GM19025 (cell line): ENCODE results near the gene GMPR2.

Experiments used
- ATAC-seq: cut with Tn5 transposase; IDR thresholded peaks from one replicate; pipeline ENCODE4 v1.9.1; 2021; ENCODE audit warnings: mild to moderate bottlenecking, low read depth, moderate library complexity; ENCODE audit not compliant: unreplicated experiment

Gene GMPR2

DNA sequence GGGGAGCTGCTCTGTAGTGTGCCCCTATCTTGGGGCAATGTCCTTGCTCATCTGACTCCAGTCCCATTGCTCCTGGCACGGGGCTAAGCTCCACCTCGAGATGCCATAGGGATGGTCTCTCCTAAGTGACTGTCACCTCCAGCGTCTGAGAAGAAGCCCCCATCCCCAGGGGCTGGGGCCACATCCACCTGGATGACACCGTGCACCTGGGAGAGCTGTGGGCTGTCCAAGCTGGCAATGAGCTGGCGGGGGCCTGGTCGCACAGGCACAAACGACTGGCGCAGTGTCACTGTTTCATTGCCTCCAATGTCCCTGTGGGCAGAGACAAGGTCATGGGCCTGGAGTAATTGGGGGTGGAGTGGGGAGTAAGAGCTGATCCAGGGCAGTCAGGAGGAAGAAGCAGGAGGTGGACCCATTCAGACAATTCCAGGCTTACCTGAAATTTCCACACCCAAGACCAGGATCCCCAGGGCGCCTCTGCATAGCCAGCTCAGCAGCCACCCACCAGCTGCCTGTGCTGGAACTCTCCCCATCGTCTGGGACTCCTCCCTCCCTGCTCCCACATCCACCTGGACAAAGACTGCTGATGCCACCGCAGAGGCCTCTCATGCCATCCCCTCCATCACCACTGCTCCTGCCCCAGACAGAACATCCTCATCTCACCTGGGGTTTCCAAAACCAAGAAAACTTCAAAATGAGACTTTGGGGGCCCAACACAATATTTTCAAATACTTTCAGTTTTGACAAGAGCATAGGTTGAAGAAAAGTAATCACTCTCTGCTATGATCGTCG lies 16.7 kb downstream of the GMPR2 start:
- ATAC-seq = no peak

DNA sequence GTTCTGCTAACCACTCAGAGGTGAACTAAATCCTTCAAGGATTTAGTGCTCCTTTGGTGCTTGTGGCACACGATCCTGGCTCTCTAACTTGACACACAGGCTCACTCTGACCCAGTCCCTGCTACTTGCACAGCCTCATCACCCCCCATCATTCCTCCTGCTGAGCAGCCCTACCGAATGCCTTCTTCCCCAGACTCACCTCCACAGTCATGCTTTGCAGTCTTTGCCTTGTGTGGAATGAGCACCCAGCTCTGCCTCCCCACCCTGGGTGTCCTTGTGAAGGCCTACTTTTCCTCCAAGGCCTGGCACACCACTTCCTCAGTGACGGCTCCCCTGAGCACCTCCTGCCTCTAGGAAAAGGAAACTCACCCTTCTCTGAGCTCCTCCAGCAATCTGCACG lies 17.6 kb downstream of the GMPR2 start:
- no peak for ATAC-seq

DNA sequence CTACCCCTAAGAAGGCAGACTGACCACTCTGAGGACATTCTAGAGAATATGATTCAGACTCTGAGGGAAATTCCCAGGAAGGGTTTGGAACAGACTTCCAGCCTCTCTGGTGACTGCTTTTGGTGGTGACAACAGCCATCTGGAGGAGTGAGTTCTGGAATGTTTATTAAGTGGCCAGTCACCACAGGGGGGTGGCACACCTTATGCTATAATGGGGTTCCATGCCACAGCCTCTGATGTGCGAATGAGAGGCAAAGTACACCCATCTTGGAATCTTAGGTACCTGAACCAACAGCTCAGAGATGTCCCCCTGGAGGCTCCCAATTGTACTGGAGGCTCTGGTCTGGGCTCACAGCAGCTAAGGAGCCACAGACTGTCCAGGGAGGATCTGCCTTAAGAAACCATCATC lies 19.2 kb downstream of the GMPR2 start:
- ATAC-seq = no peak

DNA sequence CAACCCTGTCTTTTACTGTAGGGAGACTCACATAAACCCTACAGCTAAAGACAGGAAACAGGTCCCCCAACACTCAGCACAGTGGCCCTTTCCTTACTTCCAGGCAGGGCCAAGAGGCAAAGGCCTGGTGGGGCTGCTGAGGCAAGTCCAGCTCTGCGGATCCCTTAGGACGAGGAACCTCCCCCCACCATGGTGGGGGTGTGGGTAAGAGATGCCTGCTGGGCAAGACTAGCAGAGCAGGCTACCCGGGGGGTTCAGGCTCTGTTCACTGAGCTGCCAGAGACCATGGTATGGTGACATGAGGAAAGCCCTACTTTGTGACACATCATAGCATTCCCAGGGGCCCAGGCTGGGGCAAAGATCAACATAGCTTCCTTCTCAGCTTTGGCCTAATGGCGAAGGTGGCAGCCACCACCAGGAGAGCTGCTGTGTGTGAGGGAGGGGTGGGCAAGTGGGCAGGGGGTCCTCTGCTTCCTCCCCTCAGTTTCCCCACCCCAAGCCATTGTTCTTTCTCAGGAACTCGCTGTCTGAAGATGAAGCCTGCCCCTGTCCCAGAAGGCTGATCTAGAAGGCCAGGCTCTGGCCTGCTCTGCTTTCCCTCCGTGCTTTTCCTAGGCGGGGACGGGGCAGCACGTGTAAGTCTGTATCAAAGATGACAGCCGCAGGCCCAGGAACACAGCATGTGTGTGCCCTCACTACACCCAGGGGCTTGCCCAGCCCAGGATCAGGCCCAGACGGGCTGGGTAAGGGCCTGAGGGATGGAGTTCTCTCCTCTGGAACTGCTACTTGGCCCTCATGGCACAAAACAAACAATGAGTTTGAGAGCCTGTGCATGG lies 19.8 kb downstream of the GMPR2 start:
- no peak for ATAC-seq

DNA sequence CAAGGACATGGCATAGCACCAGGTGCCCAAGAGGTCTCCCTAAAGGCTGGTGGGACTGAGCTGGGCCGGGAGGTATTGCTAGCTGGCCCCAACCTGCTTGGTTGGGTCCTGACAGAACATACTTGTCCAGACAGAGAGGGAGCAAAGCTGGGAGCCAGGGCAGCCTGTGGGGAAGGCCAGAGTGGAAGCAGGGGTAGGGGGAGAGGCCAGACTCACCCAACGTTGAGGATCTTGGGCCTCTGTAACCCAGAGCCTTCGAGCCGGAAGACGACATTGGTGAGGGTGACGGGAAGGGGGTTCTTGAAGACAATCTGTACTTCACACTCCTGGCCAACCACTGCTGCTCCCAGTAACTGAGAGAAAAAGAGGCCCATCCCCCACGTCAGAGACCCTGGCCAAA lies 21.2 kb downstream of the GMPR2 start:
- ATAC-seq = no peak

DNA sequence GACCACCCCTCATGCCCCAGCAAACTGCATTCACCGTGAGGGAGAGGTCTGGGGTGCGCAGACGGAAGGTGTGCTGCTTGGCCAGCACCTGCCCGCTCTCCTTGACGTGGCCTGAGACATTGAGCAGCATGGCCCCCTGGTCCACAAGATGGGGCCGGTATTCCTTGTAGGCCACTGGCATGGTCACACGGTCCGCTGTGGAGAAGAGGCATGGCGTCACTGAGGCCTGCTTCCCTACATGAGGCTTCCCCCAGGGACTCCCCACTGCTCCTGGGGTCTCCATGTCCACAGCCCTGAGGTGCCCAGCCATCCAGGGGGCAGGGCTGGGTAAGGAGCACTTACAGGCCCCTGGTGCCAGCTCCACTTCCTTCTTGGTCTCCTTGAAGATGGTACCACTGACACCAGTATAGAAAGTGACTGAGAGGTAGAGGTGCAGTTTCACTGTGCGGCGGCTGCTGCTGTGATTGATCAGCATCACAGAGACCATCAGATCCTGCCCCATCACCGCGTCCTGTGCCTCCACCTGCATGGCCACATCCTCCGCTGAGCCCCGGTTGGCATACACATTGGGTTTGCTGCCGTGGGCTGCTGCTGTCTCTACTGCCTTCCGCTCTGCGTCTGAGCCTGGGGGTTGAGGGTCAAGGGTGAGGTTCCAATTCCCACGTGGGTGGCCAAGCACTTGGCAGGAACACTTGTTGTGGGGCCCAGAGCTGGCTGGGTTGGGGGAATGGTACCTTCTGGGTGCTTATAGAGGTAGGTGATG lies 22.1 kb downstream of the GMPR2 start:
- ATAC-seq = no peak

DNA sequence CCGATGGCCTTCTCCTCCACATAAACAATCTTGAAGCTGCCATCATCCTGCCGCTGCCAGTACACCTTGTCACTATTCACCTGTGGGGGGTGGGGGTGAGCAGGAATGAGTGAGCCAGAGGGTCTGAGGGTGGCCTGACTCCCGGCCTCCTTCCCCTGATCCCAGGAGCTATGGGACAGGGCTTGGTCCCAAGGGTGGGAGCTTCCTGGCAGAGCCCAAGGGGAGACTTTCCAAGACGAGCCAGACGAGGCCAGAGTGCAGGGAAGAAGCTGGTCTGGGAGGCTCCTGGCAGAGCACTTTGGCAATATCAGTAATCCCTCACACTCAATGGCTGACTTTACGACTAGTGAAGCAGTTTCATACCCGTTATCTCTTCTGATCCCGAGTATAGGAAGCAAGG lies 22.7 kb downstream of the GMPR2 start:
- ATAC-seq = no peak

DNA sequence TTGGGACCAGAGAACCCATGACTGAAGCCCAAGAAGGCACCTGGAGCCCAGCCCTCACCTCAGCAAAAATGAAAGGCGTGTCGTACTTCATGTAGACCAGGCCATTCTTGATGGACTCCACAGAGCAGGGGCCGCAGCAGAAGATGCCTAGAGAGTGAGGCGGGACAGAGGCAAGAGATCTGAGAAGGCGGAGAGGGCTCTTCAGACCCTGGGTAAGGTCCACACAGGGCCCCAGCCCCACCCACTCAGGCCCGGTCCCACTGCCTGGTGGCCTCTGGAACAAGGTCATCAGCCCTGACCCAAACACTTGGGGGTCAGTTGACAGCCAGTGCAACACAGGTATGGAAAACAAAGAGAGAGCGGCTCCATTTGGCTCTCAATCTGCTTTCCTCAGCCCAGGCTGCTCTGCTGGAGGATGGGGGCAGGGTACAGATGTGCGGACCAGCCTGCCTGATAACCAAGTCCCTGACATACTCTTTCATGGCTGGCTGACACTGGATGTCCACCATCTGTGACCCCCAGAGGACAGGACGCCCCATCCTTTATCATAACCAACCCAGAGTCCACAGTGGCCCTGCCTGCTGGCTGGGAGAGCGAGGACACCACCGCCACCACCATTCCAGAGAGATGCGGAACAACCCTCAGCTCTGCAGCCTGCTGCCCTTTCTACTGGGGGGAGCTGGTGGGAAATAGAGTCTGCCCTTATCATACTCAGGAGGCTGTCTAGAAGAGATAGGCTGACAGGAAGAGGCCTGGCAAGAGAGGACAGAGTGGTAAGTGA lies 23.4 kb downstream of the GMPR2 start:
- no peak for ATAC-seq

DNA sequence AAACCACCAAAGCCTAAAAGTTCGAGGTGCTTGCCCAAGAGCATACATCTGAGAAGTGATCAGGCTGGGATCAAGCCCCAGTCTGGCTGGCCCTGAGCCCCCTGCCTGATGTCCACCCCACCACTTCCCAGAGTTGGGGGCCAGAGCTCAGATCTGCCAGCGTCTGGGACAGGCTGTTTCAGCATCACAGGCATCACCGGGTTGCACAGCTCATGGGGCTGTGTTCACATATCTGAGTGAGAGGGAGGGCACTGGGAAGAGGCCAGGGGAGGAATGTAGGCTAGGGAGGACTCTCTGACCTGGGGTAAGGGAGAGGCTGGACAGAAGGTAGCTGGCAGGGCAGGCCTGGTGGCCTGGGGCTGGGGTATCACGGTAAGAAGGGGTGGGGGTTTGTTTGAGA lies 24.2 kb downstream of the GMPR2 start:
- no peak for ATAC-seq

DNA sequence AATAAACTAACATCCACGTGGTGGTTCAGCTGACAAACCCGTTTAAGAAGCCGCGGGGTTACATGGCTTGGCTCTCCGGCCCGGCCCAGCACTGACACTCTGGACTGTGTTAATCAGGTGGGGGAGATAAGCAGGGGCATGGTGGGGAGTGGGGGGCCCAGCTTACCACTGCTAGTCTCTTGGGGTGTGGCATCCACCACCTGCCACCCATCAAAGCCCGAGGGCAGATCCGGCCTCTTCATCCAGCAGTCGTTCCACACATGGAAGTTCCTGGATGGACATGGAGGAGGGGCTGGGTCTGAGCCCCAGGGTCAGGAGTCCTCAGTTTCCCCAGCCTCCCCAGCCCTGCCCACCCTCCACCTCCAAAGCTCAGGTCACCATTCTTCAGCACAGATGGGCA lies 25.4 kb downstream of the GMPR2 start:
- ATAC-seq = no peak

DNA sequence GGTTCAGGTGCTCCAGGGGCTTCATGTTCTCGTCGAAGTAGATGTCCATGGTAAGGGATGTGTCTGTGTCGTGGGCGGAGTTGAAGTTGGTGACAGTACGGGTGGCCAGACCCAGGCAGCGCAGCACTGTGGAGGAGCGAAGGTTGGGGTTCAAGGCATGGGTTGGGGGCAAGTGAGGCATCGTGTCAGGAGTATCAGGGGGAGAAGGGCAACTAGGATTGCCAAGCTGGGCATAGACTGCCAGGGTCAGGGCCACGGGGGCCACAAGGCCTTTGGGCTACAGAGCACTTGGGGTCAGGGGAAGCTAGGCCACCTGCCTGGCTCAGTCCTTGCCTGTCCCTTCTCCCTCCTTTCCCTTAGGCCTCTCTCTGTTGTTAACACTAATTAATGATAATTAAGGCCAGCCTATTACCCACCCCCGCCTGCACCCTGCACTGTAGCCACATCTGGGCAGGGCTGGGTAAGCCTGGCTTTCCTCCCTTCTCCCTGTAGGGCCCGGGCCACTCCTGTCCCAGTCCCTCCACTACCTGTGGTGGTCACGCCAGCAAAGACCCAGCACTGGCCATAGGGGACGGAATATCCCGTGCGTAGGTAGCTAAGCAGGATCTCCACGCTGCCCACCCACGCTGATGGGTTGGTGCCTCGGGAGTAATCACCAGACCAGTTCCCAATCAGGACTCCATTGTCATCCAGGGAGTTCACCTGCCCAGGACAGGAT lies 26.0 kb downstream of the GMPR2 start:
- no peak for ATAC-seq

DNA sequence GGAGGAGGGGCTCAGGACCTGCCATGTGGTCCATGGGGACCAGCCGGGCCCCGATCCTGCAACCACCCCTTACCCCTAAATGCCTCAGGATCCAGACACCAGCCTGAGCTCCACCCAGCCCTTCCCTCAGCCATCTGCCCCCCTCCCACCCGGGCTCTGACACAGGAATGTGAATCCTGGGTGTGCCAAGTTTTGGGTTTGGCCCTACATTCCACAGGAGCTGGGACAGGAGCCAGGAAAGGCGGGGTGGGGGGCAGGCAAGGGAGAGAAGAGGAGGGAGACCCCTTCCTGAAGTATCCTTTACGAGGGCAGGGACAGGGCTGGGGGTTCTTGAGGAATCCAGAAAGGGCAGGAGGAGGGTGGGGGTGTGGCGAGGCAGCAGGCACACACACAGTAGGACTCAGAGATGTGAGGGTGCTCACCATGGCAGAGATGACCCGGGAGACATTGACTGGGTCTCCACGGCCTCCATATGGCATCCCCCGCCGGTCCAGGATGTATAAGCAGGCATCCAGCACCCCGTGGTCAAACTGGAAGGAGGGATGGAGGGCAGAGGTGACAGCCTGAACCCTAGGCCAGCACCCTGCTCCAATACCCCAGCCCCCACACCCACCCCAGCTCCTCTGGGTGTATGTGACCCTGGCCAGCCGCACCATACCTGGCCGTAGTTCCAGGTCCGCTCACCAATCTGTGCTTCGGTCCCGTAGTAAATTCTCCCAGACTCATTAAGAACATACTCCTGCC lies 26.7 kb downstream of the GMPR2 start:
- no peak for ATAC-seq

DNA sequence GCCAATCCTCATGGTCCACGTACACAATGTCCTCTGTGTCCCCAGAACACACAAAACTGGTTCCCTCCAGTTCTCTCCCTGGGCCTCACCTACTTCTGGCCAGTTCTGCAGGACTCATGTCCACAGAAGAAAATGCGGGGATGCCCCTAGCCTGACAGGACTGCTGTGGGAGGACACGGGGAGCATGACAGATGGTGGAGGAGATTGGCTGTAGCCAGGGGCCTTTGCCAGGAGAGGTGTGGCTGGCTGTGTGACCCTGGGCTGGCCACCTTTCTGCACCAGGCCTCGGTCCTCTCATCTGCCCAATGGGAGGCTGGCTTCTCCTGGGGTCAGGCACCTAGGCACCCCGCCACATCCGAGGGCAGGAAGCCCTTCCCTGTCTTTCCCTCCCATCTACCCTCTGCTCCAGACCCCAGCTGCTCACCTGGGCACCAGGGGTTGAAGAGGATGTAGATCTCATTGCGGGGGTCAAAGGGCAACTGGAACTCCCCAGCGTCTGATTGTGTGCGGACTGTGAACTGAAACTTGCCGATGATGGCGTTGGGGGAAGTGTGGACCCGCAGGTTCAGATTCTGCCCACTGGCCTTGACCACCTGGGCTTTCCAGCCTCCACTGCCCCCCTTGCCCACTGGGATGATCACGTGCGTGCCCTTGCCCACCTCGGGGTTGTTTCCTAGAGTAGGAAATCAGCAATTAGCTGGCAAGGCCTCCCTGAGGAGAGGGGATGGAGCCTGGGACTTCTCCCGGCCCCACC lies 27.5 kb downstream of the GMPR2 start:
- ATAC-seq = no peak

DNA sequence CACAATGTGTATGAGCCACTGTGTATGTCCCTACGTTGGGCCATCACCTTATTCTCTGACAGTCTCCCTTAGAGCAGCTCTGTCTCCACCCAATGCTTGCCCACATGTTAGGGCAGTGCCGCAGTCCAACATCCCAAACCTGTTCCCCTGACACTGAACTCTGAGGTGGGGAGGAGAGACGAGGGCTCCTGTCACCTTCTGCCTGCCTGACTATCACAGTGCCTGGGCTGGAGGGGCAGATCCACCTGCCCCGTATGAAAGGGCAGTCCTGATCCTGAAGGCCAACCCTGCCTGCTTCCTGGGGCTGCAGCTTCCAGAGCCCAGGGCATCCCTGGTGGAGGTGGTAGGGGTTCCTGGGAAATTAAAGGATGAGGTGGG lies 28.0 kb downstream of the GMPR2 start:
- no peak for ATAC-seq

DNA sequence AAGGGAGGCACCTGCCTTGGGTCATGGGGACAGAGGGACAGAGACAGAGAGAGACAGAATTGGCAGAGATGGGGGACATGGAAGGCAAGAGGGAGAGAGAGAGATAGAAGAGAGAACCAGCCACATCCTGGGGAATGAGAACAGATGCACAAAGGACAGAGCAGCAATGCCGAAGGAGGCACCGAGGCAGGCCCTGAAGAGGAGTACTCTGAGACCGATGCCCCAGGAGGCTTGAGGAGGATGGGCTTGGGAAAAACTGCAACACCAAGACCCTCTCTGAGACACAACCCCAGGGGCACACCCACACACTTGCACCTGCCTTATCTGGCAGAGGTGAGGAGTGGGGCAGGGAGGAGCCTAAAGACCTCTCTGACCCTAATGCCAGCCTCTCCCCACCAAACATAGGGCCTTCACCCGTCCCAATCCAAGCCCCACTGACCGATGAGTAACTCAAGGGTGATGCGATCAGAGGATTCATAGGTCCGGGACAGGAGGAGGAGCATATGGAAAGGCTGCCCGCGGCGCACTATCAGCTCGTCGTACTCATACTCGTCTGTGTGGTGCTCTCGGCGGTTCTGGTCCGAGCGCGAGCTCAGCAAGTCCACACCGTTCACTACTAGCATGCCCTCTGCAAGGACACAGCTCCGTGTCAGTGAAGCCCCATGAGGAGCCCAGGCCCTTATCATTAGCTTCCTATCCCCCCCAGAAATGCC lies 28.7 kb downstream of the GMPR2 start:
- ATAC-seq = no peak

DNA sequence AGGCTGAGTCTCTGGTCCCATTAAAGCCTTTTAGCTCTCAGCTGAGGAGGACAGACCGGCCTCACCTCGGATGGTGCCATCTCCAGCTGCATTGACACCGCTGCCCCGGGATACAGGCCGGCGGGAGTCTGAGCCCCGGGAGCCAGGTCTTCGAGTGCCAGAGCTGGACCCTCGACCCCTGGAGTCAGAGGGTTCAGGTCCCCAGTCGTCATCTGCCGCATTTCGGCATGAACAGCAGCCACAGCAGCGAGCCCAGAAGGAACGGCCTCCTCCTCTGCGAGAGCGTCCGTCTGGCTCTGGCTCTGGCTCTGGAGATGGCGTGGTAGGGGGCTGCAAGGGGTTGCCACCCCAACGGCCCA lies 29.2 kb downstream of the GMPR2 start:
- no peak for ATAC-seq

DNA sequence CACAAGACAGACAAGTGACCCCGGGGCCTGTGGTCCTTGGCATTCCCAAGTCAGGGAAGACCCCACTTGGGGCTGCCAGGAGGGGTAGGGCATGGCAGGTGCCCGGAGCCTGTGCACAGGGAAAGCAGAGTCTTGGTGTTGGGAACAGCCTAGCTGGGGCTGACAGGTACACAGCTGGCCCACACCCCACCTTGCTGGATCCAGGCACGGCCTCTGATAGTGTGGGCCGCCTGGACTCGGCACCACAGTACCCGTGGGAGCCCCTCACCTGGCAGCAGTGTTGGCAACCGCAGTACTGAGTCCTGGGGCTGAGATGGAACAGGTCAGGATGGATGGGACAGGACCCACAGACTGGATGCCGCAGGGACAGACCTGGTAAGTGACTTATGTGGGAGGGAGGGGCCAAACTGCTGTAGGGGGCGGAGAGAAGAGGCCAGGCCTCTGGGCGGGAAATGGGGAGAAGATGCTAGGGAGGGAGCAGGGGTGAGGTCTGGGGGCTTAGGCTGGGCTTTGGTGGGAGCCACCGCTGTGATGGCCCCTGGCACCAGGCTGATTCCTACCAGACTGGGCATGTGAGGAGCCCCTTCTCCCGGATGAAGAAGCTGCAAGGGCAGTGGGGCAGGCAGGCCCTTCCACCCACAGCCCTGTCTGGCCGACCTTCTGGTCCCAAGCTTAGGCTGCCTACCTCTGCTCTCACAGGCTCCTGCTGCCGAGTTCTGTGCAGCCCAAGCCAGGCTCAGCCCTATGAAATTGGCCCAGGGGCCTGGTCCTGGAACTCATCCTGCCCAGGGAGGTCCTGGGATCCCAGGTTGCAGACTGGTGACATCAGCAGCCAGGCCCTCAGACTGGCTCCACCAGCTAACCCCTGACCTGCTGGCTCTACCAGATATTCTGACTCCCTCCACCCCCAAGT lies 30.3 kb downstream of the GMPR2 start, which contains the start of gene TGM1:
TSS of gene TGM1 (minus strand) at position 357 of the 913 bp plus-strand sequence. CDS start 825 bp downstream, outside the sequence.
- no peak for ATAC-seq
